ENCODE data around the gene RAD51AP2. TPM values are rescaled to one million over a fixed set of nuclear protein-coding genes. Genes with fewer than 3 reads are reported as not detected.
"Not testable (repeated sequence)": the region's sequence is repeated elsewhere in the genome, so short reads cannot be mapped to it uniquely, and the experiment has no call there.

The RAD51AP2 gene
- polyA plus RNA-seq, 3 donors: not detected

DNA sequence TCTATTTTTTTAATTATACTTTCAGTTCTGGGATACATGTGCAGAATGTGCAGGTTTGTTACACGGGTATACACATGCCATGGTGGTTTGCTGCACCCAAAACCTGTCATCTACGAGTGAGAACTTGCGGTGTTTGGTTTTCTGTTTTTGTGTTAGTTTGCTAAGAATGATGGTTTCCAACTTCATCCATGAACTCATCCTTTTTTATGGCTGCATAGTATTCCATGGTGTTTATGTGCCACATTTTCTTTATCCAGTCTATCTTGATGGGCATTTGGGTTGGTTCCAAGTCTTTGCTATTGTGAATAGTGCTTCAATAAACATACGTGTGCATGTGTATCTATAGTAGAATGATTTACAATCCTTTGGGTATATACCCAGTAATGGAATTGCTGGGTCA, 29.6 kb downstream of the RAD51AP2 start:
- not testable (repeated sequence) for H3K9ac ChIP-seq (ENCODE audit: insufficient read depth, low read length, poor library complexity, severe bottlenecking); H3K4me1 ChIP-seq (ENCODE audit: control insufficient read depth in 1 of 2, insufficient read depth in 2 of 2, low read length in 2 of 2); DNase-seq

GRCh38 chr2:17483496-17483895, 34.7 kb downstream of the RAD51AP2 start:
- no peak for TF ChIP-seq CTCF (IDR thresholded peaks at IDR 0.05)
- Histone ChIP-seq H3K4me1 (ENCODE audit: control insufficient read depth in 1 of 2, insufficient read depth in 2 of 2, low read length in 2 of 2) (no peaks in the 10 kb centered on the region), H3K27me3 (ENCODE audit: control insufficient read depth in 2 of 2, insufficient read depth in 2 of 2, low read length in 2 of 2) (no peaks in the 10 kb centered on the region), H3K9me3 (replicated peaks in 1 of 2; ENCODE audit: control insufficient read depth in 1 of 2, insufficient read depth in 1 of 2, low read length in 2 of 2) (no peaks in the 10 kb centered on the region), H3K9ac (ENCODE audit: insufficient read depth, low read length, poor library complexity, severe bottlenecking) (no peak overlapping the region), H3K27ac (ENCODE audit: low read depth in 1 of 2, low read length in 2 of 2) (no peak overlapping the region), H3K4me2 (replicated peaks; ENCODE audit: extremely low read depth, low read length, poor library complexity, severe bottlenecking) (no peak overlapping the region), H3K4me3 (replicated peaks in 1 of 3; ENCODE audit: low read depth in 2 of 3, low read length in 3 of 3) (no peak overlapping the region), H2AFZ (ENCODE audit: insufficient read depth, low read depth, low read length, poor library complexity, severe bottlenecking) (no peak overlapping the region), H3K36me3 (replicated peaks in 1 of 2; ENCODE audit: control insufficient read depth in 1 of 2, insufficient read depth in 2 of 2, low read length in 2 of 2) (no peaks in the 10 kb centered on the region), H3K79me2 (ENCODE audit: insufficient read depth, low read length) (no peaks in the 10 kb centered on the region), H4K20me1 (ENCODE audit: insufficient read depth, low read length) (no peaks in the 10 kb centered on the region)
- H3K4me1 Mint-ChIP-seq: no peaks in the 10 kb centered on the region
- H3K4me3 Mint-ChIP-seq: no peak overlapping the region
- no peaks in the 10 kb centered on the region for H3K27me3 Mint-ChIP-seq (ENCODE audit: low read depth in 3 of 3)
- no peak overlapping the region for H3K27ac Mint-ChIP-seq
- H3K36me3 Mint-ChIP-seq: no peaks in the 10 kb centered on the region
- no peak for DNase-seq
- peaks cover 0 to 2% (median 0%) of the 10 kb centered on the region in 7 donors for H3K9me3 Mint-ChIP-seq
- WGBS (ENCODE audit: insufficient coverage): no CpG with 5 or more reads among the region's 1 CpG
- intact Hi-C loops (cut with micrococcal nuclease): no loop called here

More for the DNA sequence above, 29.6 kb downstream of the RAD51AP2 start:
- H3K9me3 ChIP-seq (replicated peaks in 1 of 2; ENCODE audit: control insufficient read depth in 1 of 2, insufficient read depth in 1 of 2, low read length in 2 of 2); H3K79me2 ChIP-seq (ENCODE audit: insufficient read depth, low read length); H2AFZ ChIP-seq (ENCODE audit: insufficient read depth, low read depth, low read length, poor library complexity, severe bottlenecking); H3K4me3 ChIP-seq (replicated peaks in 1 of 3; ENCODE audit: low read depth in 2 of 3, low read length in 3 of 3); H3K4me1 Mint-ChIP-seq; H3K27ac Mint-ChIP-seq; H4K20me1 ChIP-seq (ENCODE audit: insufficient read depth, low read length); H3K4me3 Mint-ChIP-seq; H3K27me3 Mint-ChIP-seq (ENCODE audit: low read depth in 3 of 3); H3K4me2 ChIP-seq (replicated peaks; ENCODE audit: extremely low read depth, low read length, poor library complexity, severe bottlenecking); H3K9me3 Mint-ChIP-seq; intact Hi-C loops (cut with micrococcal nuclease); H3K36me3 Mint-ChIP-seq; H3K27me3 ChIP-seq (ENCODE audit: control insufficient read depth in 2 of 2, insufficient read depth in 2 of 2, low read length in 2 of 2); H3K27ac ChIP-seq (ENCODE audit: low read depth in 1 of 2, low read length in 2 of 2); H3K36me3 ChIP-seq (replicated peaks in 1 of 2; ENCODE audit: control insufficient read depth in 1 of 2, insufficient read depth in 2 of 2, low read length in 2 of 2): not testable (repeated sequence)
- WGBS (ENCODE audit: insufficient coverage): no CpG with 5 or more reads among the region's 4 CpGs

All from CD14-positive monocyte (primary cell).